CD4-positive, alpha-beta memory T cell (primary cell): ENCODE measurements around the gene RHBDL1. TPM values are rescaled to one million over a fixed set of nuclear protein-coding genes. Genes with fewer than 3 reads are reported as not detected.
A peak's percentile ranks its signal among the peaks of the same experiment; 100 is the strongest.

Source experiments
- CTCF ChIA-PET: fragments of 350-600 bp; sonication (Branson Sonifier 250); formaldehyde crosslinking; loops from one replicate; lab custom pipeline; 2021; ENCODE audit warnings: inconsistent platforms; ENCODE audit not compliant: partially characterized antibody; lab: Charles Lee
- POLR2A ChIA-PET: fragments of 350-600 bp; sonication (Branson Sonifier 250); formaldehyde crosslinking; loops from one replicate; lab custom pipeline; 2021; ENCODE audit not compliant: partially characterized antibody; lab: Charles Lee
- DNase-seq, 5 donors: peaks; one replicate each; pipeline versions ENCODE4 v3.0.0 to v3.0.0-alpha.2; 2020 to 2022; ENCODE audit warnings: mixed read lengths in 1 of 5
- H3K27ac ChIP-seq: one replicate; pipeline ENCODE4 v1.7.0; 2013; ENCODE audit warnings: low read depth, low read length
- H3K27me3 ChIP-seq: 2 replicates; pipeline ENCODE4 v1.7.0; 2013; ENCODE audit warnings: mild to moderate bottlenecking, low read length, moderate library complexity; ENCODE audit not compliant: insufficient read depth
- H3K36me3 ChIP-seq: 2 replicates; pipeline ENCODE4 v1.7.0; 2013; ENCODE audit warnings: mild to moderate bottlenecking, low read length, moderate library complexity; ENCODE audit not compliant: insufficient read depth
- H3K4me1 ChIP-seq: 2 replicates; pipeline ENCODE4 v1.7.0; 2013; ENCODE audit warnings: mild to moderate bottlenecking, low read length, moderate library complexity; ENCODE audit not compliant: insufficient read depth
- H3K4me3 ChIP-seq, 2 donors: one replicate each; pipeline ENCODE4 v1.7.0; 2013; ENCODE audit warnings: low read length in 2 of 2, mild to moderate bottlenecking in 1 of 2
- H3K9me3 ChIP-seq, 2 donors: one replicate each; pipeline ENCODE4 v1.7.0; 2013; ENCODE audit warnings: low read length in 2 of 2, control low read depth in 1 of 2; ENCODE audit not compliant: control insufficient read depth in 1 of 2
- H3K27ac Mint-ChIP-seq, 7 donors: one replicate each; pipeline ENCODE4 v1.8.0; 2020 to 2021; ENCODE audit warnings: mixed read lengths in 7 of 7, mild to moderate bottlenecking in 6 of 7, inconsistent platforms in 3 of 7, moderate library complexity in 3 of 7
- H3K27me3 Mint-ChIP-seq, 2 donors: one replicate each; pipeline ENCODE4 v1.8.0; 2020 to 2021; ENCODE audit warnings: mixed read lengths in 2 of 2
- H3K36me3 Mint-ChIP-seq, 2 donors: one replicate each; pipeline ENCODE4 v1.8.0; 2020 to 2021; ENCODE audit warnings: mixed read lengths in 2 of 2, inconsistent platforms in 1 of 2, mild to moderate bottlenecking in 1 of 2
- H3K4me1 Mint-ChIP-seq, 4 donors: one replicate each; pipeline ENCODE4 v1.8.0; 2020 to 2021; ENCODE audit warnings: mixed read lengths in 4 of 4, mild to moderate bottlenecking in 1 of 4
- H3K4me3 Mint-ChIP-seq, 8 donors: one replicate each; pipeline ENCODE4 v1.8.0; 2020 to 2021; ENCODE audit warnings: mixed read lengths in 8 of 8, mild to moderate bottlenecking in 7 of 8, moderate library complexity in 6 of 8, inconsistent platforms in 3 of 8
- H3K9me3 Mint-ChIP-seq, 8 donors: one replicate each; pipeline ENCODE4 v1.8.0; 2020 to 2021; ENCODE audit warnings: mixed read lengths in 8 of 8, mild to moderate bottlenecking in 5 of 8, inconsistent platforms in 3 of 8, moderate library complexity in 1 of 8
- intact Hi-C: fragments of 100-400 bp; cut with micrococcal nuclease; formaldehyde crosslinking; loops from one replicate; pipeline ENCODE4 v1.15.1; 2023
- polyA plus RNA-seq, 2 donors: library from polyadenylated mRNA; unstranded; fragments of 300-500 nt; fragmentation: Illumina TruSeq; gene quantifications; one replicate each; pipeline ENCODE4 v1.2.3, GENCODE V29; 2021
- total RNA-seq, 2 experiments: library from RNA; stranded (reverse); gene quantifications; one replicate each; pipeline ENCODE4 v1.2.3, GENCODE V29; 2021

Gene RHBDL1
- total and polyA plus RNA-seq, 4 experiments from 2014 or later, result 2.1 to 2.8 (median 2.3) TPM

DNA sequence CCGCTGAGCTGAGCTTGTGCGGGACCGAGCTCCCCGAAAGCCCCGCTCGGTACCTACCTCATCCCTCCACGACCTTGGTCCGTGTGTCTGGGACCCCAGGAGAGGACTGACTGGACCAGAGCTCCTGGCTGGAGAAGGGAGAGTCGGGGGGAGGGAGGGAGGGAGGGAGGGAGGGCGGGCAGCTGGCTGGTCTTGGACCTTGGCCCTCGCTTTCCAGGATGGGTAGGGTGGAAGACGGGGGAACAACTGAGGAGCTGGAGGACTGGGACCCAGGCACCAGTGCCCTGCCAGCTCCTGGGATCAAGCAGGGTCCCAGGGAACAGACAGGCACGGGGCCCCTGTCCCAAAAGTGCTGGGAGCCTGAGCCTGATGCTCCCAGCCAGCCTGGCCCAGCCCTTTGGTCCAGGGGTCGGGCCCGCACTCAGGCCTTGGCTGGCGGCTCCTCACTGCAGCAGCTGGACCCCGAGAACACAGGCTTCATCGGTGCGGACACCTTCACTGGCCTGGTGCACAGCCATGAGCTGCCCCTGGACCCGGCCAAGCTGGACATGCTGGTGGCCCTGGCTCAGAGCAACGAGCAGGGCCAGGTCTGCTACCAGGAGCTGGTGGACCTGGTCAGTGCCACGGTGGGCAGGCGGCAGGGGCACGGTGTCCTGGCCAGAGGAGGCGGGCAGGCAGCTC is 553 bp downstream of the RHBDL1 start:
- ChIA-PET POLR2A (interaction anchor here (0.9 to 5.3 kb wide), 9 partner anchors 8 to 49 kb away, joined by 3 to 22 read pairs (median 4); partner anchors contain the start of genes ANTKMT, JMJD8, RHOT2 and WDR24), CTCF (interaction anchor here (1.0 to 1.6 kb wide), 3 partner anchors 9 to 36 kb away, joined by 3 to 5 read pairs (median 4); partner anchors contain the start of gene WDR24)
- H3K4me3 Mint-ChIP-seq, result peak overlapping the region in 1 of 8 donors; percentile 25
- DNase-seq, result no peak
- peaks cover 0 to 14% of the 10 kb centered on the region in 2 donors for H3K36me3 Mint-ChIP-seq
- H3K4me1 Mint-ChIP-seq, result peaks cover 5 to 32% (median 19%) of the 10 kb centered on the region in 4 donors
- Histone ChIP-seq H3K4me3 (no peak overlapping the region), H3K4me1 (peaks cover 22% of the 10 kb centered on the region), H3K36me3 (peaks cover 12% of the 10 kb centered on the region), H3K9me3 (no peaks in the 10 kb centered on the region), H3K27me3 (no peaks in the 10 kb centered on the region), H3K27ac (no peak overlapping the region)
- H3K27ac Mint-ChIP-seq, result no peak overlapping the region
- no peaks in the 10 kb centered on the region for H3K9me3 Mint-ChIP-seq
- intact Hi-C loops, result no loop called here
- no peaks in the 10 kb centered on the region for H3K27me3 Mint-ChIP-seq

DNA sequence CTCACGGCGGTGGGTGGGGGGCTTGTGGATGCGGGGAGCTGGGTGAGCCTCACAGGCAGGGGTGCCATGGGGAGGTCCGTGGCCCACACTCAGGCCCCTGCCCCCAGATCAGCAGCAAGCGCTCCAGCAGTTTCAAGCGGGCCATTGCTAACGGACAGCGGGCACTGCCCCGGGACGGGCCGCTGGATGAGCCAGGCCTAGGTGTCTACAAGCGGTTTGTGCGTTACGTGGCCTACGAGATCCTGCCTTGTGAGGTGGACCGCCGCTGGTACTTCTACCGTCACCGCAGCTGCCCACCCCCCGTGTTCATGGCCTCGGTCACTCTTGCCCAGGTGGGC is 1.1 kb downstream of the RHBDL1 start:
- peak overlapping the region in 1 of 7 donors; percentile 88 for H3K27ac Mint-ChIP-seq
- Histone ChIP-seq H3K27me3 (no peaks in the 10 kb centered on the region), H3K4me3 (no peak overlapping the region), H3K9me3 (no peaks in the 10 kb centered on the region), H3K36me3 (peaks cover 9% of the 10 kb centered on the region), H3K4me1 (peaks cover 28% of the 10 kb centered on the region), H3K27ac (no peak overlapping the region)
- no peaks in the 10 kb centered on the region for H3K27me3 Mint-ChIP-seq
- CTCF ChIA-PET, result interaction anchor here (1.0 to 1.6 kb wide), 3 partner anchors 9 to 36 kb away, joined by 3 to 5 read pairs (median 4); partner anchors contain the start of gene WDR24
- H3K4me3 Mint-ChIP-seq, result peak overlapping the region in 3 of 8 donors; percentile 6 to 68 (median 61)
- H3K9me3 Mint-ChIP-seq, result no peaks in the 10 kb centered on the region
- intact Hi-C loops, result no loop called here
- H3K4me1 Mint-ChIP-seq, result peaks cover 7 to 37% (median 22%) of the 10 kb centered on the region in 4 donors
- H3K36me3 Mint-ChIP-seq, result peaks cover 0 to 19% of the 10 kb centered on the region in 2 donors
- POLR2A ChIA-PET, result interaction anchor here (0.9 to 5.3 kb wide), 7 partner anchors 8 to 44 kb away, joined by 3 to 22 read pairs (median 4); partner anchors contain the start of genes ANTKMT, JMJD8, RHOT2 and WDR24
- DNase-seq, result no peak

DNA sequence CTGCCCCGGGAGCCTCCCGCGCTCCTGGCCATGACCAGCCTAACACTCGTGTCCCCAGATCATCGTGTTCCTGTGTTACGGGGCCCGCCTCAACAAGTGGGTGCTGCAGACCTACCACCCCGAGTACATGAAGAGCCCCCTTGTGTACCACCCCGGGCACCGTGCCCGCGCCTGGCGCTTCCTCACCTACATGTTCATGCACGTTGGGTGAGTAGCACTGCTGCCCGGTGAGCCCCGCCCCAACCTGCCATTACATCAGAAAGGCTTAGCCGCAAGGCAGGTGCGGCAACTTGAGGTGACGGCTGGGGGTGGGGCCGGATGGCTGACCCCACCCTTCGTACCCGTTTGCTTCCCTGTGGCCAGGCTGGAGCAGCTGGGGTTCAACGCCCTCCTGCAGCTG is 1.4 kb downstream of the RHBDL1 start:
- POLR2A ChIA-PET, result interaction anchor here (0.9 to 7.8 kb wide), 5 partner anchors 9 to 18 kb away, joined by 3 to 89 read pairs (median 18); partner anchors contain the start of genes RHOT2 and WDR24
- H3K27me3 Mint-ChIP-seq, result no peaks in the 10 kb centered on the region
- peak overlapping the region in 4 of 7 donors; percentile 15 to 88 (median 50) for H3K27ac Mint-ChIP-seq
- Histone ChIP-seq H3K4me1 (peaks cover 31% of the 10 kb centered on the region), H3K27me3 (no peaks in the 10 kb centered on the region), H3K27ac (no peak overlapping the region), H3K9me3 (no peaks in the 10 kb centered on the region), H3K4me3 (no peak overlapping the region), H3K36me3 (peaks cover 13% of the 10 kb centered on the region)
- H3K4me3 Mint-ChIP-seq, result peak overlapping the region in 7 of 8 donors; percentile 6 to 73 (median 55)
- DNase-seq, result peak in 4 of 5 donors; percentile 43 to 83 (median 56)
- peaks cover 0 to 20% of the 10 kb centered on the region in 2 donors for H3K36me3 Mint-ChIP-seq
- intact Hi-C loops, result no loop called here
- peaks cover 7 to 40% (median 26%) of the 10 kb centered on the region in 4 donors for H3K4me1 Mint-ChIP-seq
- CTCF ChIA-PET, result interaction anchor here (1.0 to 1.6 kb wide), 3 partner anchors 9 to 35 kb away, joined by 3 to 5 read pairs (median 4); partner anchors contain the start of gene WDR24
- peaks cover 0 to 1% (median 0%) of the 10 kb centered on the region in 8 donors for H3K9me3 Mint-ChIP-seq

DNA sequence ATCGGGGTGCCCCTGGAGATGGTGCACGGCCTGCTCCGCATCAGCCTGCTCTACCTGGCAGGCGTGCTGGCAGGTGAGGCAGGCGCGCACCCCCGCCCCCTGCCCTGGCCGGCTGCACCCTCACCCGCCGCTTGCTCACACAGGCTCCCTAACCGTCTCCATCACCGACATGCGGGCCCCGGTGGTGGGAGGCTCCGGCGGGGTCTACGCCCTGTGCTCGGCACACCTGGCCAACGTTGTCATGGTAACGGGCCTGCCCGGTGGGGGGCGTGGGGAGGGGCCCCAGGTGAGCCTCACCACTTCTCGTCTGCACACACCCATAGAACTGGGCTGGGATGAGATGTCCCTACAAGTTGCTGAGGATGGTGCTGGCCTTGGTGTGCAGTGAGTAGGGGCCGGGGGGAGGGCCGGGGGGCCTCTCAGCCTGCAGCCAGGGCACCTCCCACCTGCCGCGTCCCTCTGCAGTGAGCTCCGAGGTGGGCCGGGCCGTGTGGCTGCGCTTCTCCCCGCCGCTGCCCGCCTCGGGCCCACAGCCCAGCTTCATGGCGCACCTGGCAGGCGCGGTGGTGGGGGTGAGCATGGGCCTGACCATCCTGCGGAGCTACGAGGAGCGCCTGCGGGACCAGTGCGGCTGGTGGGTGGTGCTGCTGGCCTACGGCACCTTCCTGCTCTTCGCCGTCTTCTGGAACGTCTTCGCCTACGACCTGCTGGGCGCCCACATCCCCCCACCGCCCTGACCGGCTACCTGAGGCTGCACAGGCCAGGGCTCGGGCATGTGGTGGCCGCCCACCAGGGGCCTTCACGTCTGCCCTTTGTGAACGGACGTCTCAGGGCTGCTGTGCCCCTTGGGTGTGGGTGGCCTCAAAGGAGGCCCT is 2.1 kb downstream of the RHBDL1 start:
- no peaks in the 10 kb centered on the region for H3K9me3 ChIP-seq
- DNase-seq, result no peak
- ChIA-PET POLR2A (interaction anchor here (0.9 to 10.2 kb wide), 5 partner anchors 10 to 18 kb away, joined by 3 to 212 read pairs (median 22); partner anchors contain the start of genes RHOT2 and WDR24), CTCF (interaction anchor here (1.5 kb wide), 1 partner anchor 12 kb away, joined by 4 read pairs; the partner anchor contains the start of gene WDR24)
- Mint-ChIP-seq H3K27me3 (no peaks in the 10 kb centered on the region), H3K36me3 (peaks cover 3 to 23% of the 10 kb centered on the region in 2 donors), H3K4me3 (peak overlapping the region in 4 of 8 donors; percentile 29 to 73 (median 52)), H3K27ac (peak overlapping the region in 1 of 7 donors; percentile 88), H3K9me3 (peaks cover 0 to 1% (median 0%) of the 10 kb centered on the region in 8 donors), H3K4me1 (peaks cover 7 to 43% (median 31%) of the 10 kb centered on the region in 4 donors)
- H3K4me1 ChIP-seq, result peaks cover 38% of the 10 kb centered on the region
- H3K4me3 ChIP-seq, result no peak overlapping the region
- H3K27ac ChIP-seq, result no peak overlapping the region
- intact Hi-C loops, result loop anchor here (2.0 kb wide), 2 partner anchors 41 to 89 kb away; partner anchors contain the start of gene METTL26
- peaks cover 10% of the 10 kb centered on the region for H3K36me3 ChIP-seq
- no peaks in the 10 kb centered on the region for H3K27me3 ChIP-seq

DNA sequence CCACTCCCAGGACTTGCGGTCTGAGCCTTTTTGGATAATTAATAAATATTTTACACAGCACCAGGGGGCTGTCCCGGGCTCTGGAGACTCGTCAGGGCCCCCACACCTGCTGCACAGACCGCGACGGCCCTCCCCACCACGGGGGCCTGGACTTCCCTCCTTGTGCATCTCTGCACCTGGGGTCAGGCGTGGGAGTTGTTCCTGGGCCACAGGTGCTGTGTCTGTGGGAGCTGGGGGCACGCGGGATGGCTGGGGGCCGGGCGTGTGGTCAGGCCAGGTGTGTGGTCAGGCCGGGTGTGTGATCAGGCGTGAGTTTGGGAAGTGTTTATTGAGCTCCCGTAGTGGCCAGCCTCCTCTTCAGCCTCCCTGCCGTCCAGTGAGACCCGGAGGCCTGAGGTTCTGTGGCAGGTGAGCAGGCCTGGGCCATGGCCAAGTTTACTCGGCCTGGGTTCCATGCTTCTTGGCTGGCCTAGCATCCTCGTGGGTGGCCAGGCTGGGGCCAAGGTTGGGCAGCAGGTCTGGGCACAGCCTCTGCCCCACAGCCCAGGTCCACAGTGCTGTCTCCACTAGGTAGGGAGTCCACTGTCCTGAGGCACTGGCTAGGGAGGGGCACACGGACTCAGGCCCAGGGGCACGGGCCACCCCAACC is 2.9 kb downstream of the RHBDL1 start:
- Mint-ChIP-seq H3K36me3 (peaks cover 4 to 19% of the 10 kb centered on the region in 2 donors), H3K4me3 (peak overlapping the region in 5 of 8 donors; percentile 76 to 82 (median 80)), H3K4me1 (peaks cover 5 to 48% (median 33%) of the 10 kb centered on the region in 4 donors), H3K9me3 (peaks cover 0 to 1% (median 0%) of the 10 kb centered on the region in 8 donors), H3K27ac (peak overlapping the region in 1 of 7 donors; percentile 83), H3K27me3 (no peaks in the 10 kb centered on the region)
- Histone ChIP-seq H3K4me3 (no peak overlapping the region), H3K9me3 (no peaks in the 10 kb centered on the region), H3K36me3 (peaks cover 12% of the 10 kb centered on the region), H3K27me3 (no peaks in the 10 kb centered on the region), H3K27ac (no peak overlapping the region), H3K4me1 (peaks cover 45% of the 10 kb centered on the region)
- ChIA-PET CTCF (interaction anchor here (1.3 to 1.6 kb wide), 2 partner anchors 10 to 34 kb away, joined by 4 to 5 read pairs; partner anchors contain the start of gene RHOT2), POLR2A (interaction anchor here (1.0 to 10.2 kb wide), 3 partner anchors 11 to 30 kb away, joined by 3 to 212 read pairs (median 89); partner anchors contain the start of genes RHOT2 and WDR24)
- intact Hi-C loops, result loop anchor here (2.0 kb wide), 2 partner anchors 42 to 90 kb away; partner anchors contain the start of gene METTL26
- no peak for DNase-seq
